Ishikawa (cell line): ENCODE data around the gene UACA.

ENCODE experiments used
- CEBPB ChIP-seq: IDR thresholded peaks from 2 replicates; pipeline ENCODE4 v1.6.1; 2012
- EP300 ChIP-seq: IDR thresholded peaks from 2 replicates; pipeline ENCODE4 v1.6.1; 2012; ENCODE audit warnings: borderline replicate concordance
- FOXM1 ChIP-seq: IDR thresholded peaks from 2 replicates; pipeline ENCODE4 v1.6.1; 2012; ENCODE audit warnings: low read depth, borderline replicate concordance
- RAD21 ChIP-seq: IDR thresholded peaks from 2 replicates; pipeline ENCODE4 v1.6.1; 2012; ENCODE audit warnings: low read depth
- REST ChIP-seq: IDR thresholded peaks from 2 replicates; pipeline ENCODE4 v1.6.1; 2012; ENCODE audit warnings: low read depth, mild to moderate bottlenecking
- TAF1 ChIP-seq: IDR thresholded peaks from 2 replicates; pipeline ENCODE4 v1.6.1; 2012; ENCODE audit warnings: low read depth, mild to moderate bottlenecking
- USF1 ChIP-seq: IDR thresholded peaks from 2 replicates; pipeline ENCODE4 v1.6.1; 2012

GRCh38 chr15:70643783-70644125 is 119.6 kb downstream of the UACA start:
- no peak for TF ChIP-seq TAF1
- TF ChIP-seq REST: no peak
- TF ChIP-seq RAD21: no peak
- TF ChIP-seq USF1: no peak
- TF ChIP-seq CEBPB: no peak
- no peak for TF ChIP-seq EP300
- no peak for TF ChIP-seq FOXM1
